H9 (cell line): ENCODE data around the gene AXIN2. TPM values are rescaled to one million over a fixed set of nuclear protein-coding genes. Genes with fewer than 3 reads are reported as not detected.

Source experiments
- DNase-seq: peaks from one replicate; pipeline ENCODE4 v3.0.0-alpha.2; 2017
- H2AFZ ChIP-seq: one replicate; pipeline ENCODE4 v1.6.1; 2013; ENCODE audit warnings: mild to moderate bottlenecking, low read length, control low read depth, moderate library complexity
- H2AK5ac ChIP-seq: 2 replicates; pipeline ENCODE4 v1.6.1; 2013; ENCODE audit warnings: low read length, control low read depth, mixed read lengths; ENCODE audit not compliant: insufficient read length
- H2BK120ac ChIP-seq: one replicate; pipeline ENCODE4 v1.6.1; 2013; ENCODE audit warnings: low read depth, mild to moderate bottlenecking, low read length, control low read depth, inconsistent platforms; ENCODE audit not compliant: poor library complexity, severe bottlenecking
- H2BK12ac ChIP-seq: 2 replicates; pipeline ENCODE4 v1.6.1; 2013; ENCODE audit warnings: low read length, control low read depth, mixed read lengths, low read depth; ENCODE audit not compliant: insufficient read length
- H2BK15ac ChIP-seq: 2 replicates; pipeline ENCODE4 v1.6.1; 2013; ENCODE audit warnings: low read depth, low read length, control low read depth
- H2BK20ac ChIP-seq: one replicate; pipeline ENCODE4 v1.6.1; 2013; ENCODE audit warnings: low read depth, mild to moderate bottlenecking, low read length, control low read depth, inconsistent platforms; ENCODE audit not compliant: poor library complexity, severe bottlenecking
- H2BK5ac ChIP-seq: 2 replicates; pipeline ENCODE4 v1.6.1; 2013; ENCODE audit warnings: low read length, control low read depth, mixed read lengths; ENCODE audit not compliant: insufficient read length
- H3K14ac ChIP-seq: 2 replicates; pipeline ENCODE4 v1.6.1; 2013; ENCODE audit warnings: low read length, control low read depth; ENCODE audit not compliant: insufficient read depth
- H3K18ac ChIP-seq: 2 replicates; pipeline ENCODE4 v1.6.1; 2013; ENCODE audit warnings: low read depth, mild to moderate bottlenecking, mixed read lengths, low read length, control low read depth; ENCODE audit not compliant: insufficient read length
- H3K23ac ChIP-seq: 2 replicates; pipeline ENCODE4 v1.6.1; 2013; ENCODE audit warnings: low read length, control low read depth, mixed read lengths, low read depth; ENCODE audit not compliant: insufficient read length
- H3K23me2 ChIP-seq: 2 replicates; pipeline ENCODE4 v1.6.1; 2013; ENCODE audit warnings: low read depth, mild to moderate bottlenecking, mixed read lengths, low read length, control low read depth; ENCODE audit not compliant: insufficient read length, poor library complexity, severe bottlenecking
- H3K27ac ChIP-seq: 2 replicates; pipeline ENCODE4 v1.5.1; 2013; ENCODE audit warnings: low read length, control low read depth, mixed read lengths, low read depth; ENCODE audit not compliant: insufficient read length
- H3K27me3 ChIP-seq: 2 replicates; pipeline ENCODE4 v1.6.1; 2013; ENCODE audit warnings: low read length, control low read depth, inconsistent platforms; ENCODE audit not compliant: insufficient read depth
- H3K4ac ChIP-seq: 2 replicates; pipeline ENCODE4 v1.6.1; 2013; ENCODE audit warnings: low read depth, mild to moderate bottlenecking, control low read depth, inconsistent platforms, low read length, moderate library complexity
- H3K4me1 ChIP-seq: 2 replicates; pipeline ENCODE4 v1.6.1; 2013; ENCODE audit warnings: low read length, control low read depth, inconsistent platforms; ENCODE audit not compliant: insufficient read depth
- H3K4me2 ChIP-seq: 2 replicates; pipeline ENCODE4 v1.6.1; 2013; ENCODE audit warnings: low read length, control low read depth, mixed read lengths; ENCODE audit not compliant: insufficient read length, insufficient read depth
- H3K56ac ChIP-seq: 2 replicates; pipeline ENCODE4 v1.6.1; 2013; ENCODE audit warnings: low read depth, mild to moderate bottlenecking, mixed read lengths, low read length, control low read depth; ENCODE audit not compliant: insufficient read length
- H3K79me1 ChIP-seq: 2 replicates; pipeline ENCODE4 v1.6.1; 2013; ENCODE audit warnings: low read depth, mild to moderate bottlenecking, moderate library complexity, low read length, control low read depth, inconsistent platforms; ENCODE audit not compliant: insufficient read depth, poor library complexity, severe bottlenecking
- H3K79me2 ChIP-seq: 2 replicates; pipeline ENCODE4 v1.6.1; 2013; ENCODE audit warnings: low read length, control low read depth, inconsistent platforms; ENCODE audit not compliant: insufficient read depth
- H3K9ac ChIP-seq: 2 replicates; pipeline ENCODE4 v1.6.1; 2013; ENCODE audit warnings: low read length, control low read depth, mixed read lengths; ENCODE audit not compliant: insufficient read length; ENCODE audit errors: extremely low read depth
- H3K9me3 ChIP-seq: one replicate; pipeline ENCODE4 v1.6.1; 2013; ENCODE audit warnings: low read depth, low read length, inconsistent platforms; ENCODE audit not compliant: control insufficient read depth
- H3T11ph ChIP-seq: one replicate; pipeline ENCODE4 v1.6.1; 2013; ENCODE audit warnings: mild to moderate bottlenecking, low read length, control low read depth, inconsistent platforms
- H4K20me1 ChIP-seq: one replicate; pipeline ENCODE4 v1.6.1; 2013; ENCODE audit not compliant: control insufficient read depth, insufficient read length, insufficient read depth
- H4K5ac ChIP-seq: 2 replicates; pipeline ENCODE4 v1.6.1; 2013; ENCODE audit warnings: low read depth, mild to moderate bottlenecking, mixed read lengths, low read length, control low read depth; ENCODE audit not compliant: insufficient read length
- H4K8ac ChIP-seq: replicated peaks from 2 replicates; pipeline ENCODE4 v1.6.1; 2013; ENCODE audit warnings: low read length, control low read depth, mixed read lengths, low read depth; ENCODE audit not compliant: insufficient read length
- H4K91ac ChIP-seq: 2 replicates; pipeline ENCODE4 v1.6.1; 2013; ENCODE audit warnings: low read depth, mild to moderate bottlenecking, moderate library complexity, mixed read lengths, low read length, control low read depth; ENCODE audit not compliant: insufficient read length
- H3K27ac Mint-ChIP-seq, 3 experiments: 2 replicates in 2 of 3; 3 replicates in 1 of 3; pipeline ENCODE4 v1.8.0; 2020 to 2021; ENCODE audit warnings: mixed read lengths in 3 of 3, mild to moderate bottlenecking in 1 of 3, moderate library complexity in 1 of 3
- H3K27me3 Mint-ChIP-seq: 2 replicates; pipeline ENCODE4 v1.8.0; 2021; ENCODE audit warnings: low read depth, mild to moderate bottlenecking, moderate library complexity, mixed read lengths
- H3K36me3 Mint-ChIP-seq, 3 experiments: 2 replicates in 2 of 3; 3 replicates in 1 of 3; pipeline ENCODE4 v1.8.0; 2020 to 2021; ENCODE audit warnings: low read depth in 3 of 3, mixed read lengths in 3 of 3; ENCODE audit not compliant: insufficient read depth in 1 of 3
- H3K4me1 Mint-ChIP-seq, 2 experiments: 2 replicates each; pipeline ENCODE4 v1.8.0; 2020; ENCODE audit warnings: mixed read lengths in 2 of 2
- H3K4me3 Mint-ChIP-seq, 2 experiments: 2 replicates in 1 of 2; 3 replicates in 1 of 2; pipeline ENCODE4 v1.8.0; 2020 to 2021; ENCODE audit warnings: mild to moderate bottlenecking in 2 of 2, mixed read lengths in 2 of 2, moderate library complexity in 1 of 2
- H3K9me3 Mint-ChIP-seq, 2 experiments: 2 replicates in 1 of 2; 3 replicates in 1 of 2; pipeline ENCODE4 v1.8.0; 2020; ENCODE audit warnings: mild to moderate bottlenecking in 2 of 2, mixed read lengths in 2 of 2, moderate library complexity in 1 of 2
- CTCF ChIP-seq: fragments of 200-600 bp; sonication (generic); conservative IDR thresholded peaks from 3 replicates; pipeline ENCODE4 v1.8.0; 2021; ENCODE audit warnings: antibody characterized with exemption, mild to moderate bottlenecking
- WGBS: extraction: QIAGEN DNeasy Blood & Tissue Kit; methylation state at CpG from one replicate; pipeline ENCODE4 v1.1.7; 2013; ENCODE audit warnings: missing lambda C conversion rate, low lambda C conversion rate, mixed read lengths; ENCODE audit not compliant: insufficient read length; ENCODE audit errors: extremely low coverage; 5-methylcytosine and 5-hydroxymethylcytosine counted together
- total RNA-seq: library from RNA; stranded (reverse); gene quantifications from 2 replicates; pipeline ENCODE4 v1.2.1, GENCODE V29; 2021

AXIN2 gene
- total RNA-seq, 1 experiment from 2014 or later, result 35.0 TPM

DNA sequence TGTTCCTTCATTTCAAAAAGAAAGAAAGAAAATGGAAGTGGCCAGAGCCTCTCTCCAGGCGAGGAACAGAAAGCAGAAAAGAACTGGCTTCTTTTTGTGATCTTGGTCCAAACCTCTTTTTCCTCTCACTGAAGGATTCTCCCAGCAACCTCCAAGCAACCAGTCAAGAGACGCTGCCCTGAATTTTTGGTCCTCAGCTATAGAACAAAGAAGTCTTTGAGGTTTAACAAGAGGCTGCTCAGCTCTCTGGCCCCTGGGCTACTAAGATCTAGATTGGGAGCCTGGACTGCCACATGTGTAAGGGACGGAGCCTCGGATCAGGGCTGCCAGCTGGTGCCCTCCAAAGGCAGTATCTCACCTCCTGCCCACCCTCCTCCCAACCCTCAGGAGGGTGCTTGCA, 62.6 kb downstream of the AXIN2 start:
- H3K79me2 ChIP-seq, result no peaks in the 10 kb centered on the region
- Mint-ChIP-seq H3K4me3 (no peak overlapping the region), H3K4me1 (peaks cover 28 to 44% of the 10 kb centered on the region in 2 experiments), H3K36me3 (no peaks in the 10 kb centered on the region; a peak in 1 of 7 replicates), H3K27me3 (peaks cover 1% of the 10 kb centered on the region; the same call in 1 of the 2 replicates), H3K27ac (no peak overlapping the region; a peak in 1 of 7 replicates), H3K9me3 (no peaks in the 10 kb centered on the region)
- no peak overlapping the region for H2BK120ac ChIP-seq
- H2AFZ ChIP-seq, result no peak overlapping the region
- no peak overlapping the region for H3K4me2 ChIP-seq
- no peak overlapping the region for H3K56ac ChIP-seq
- TF ChIP-seq CTCF, result no peak
- no peak overlapping the region for H3K9ac ChIP-seq
- H3K23me2 ChIP-seq, result peaks cover 2% of the 10 kb centered on the region
- H2BK5ac ChIP-seq, result no peak overlapping the region
- no peaks in the 10 kb centered on the region for H3K27me3 ChIP-seq
- H2BK15ac ChIP-seq, result no peak overlapping the region
- no peaks in the 10 kb centered on the region for H4K20me1 ChIP-seq
- H3K23ac ChIP-seq, result no peak overlapping the region
- no peak overlapping the region for H4K91ac ChIP-seq
- no peak overlapping the region for H2AK5ac ChIP-seq
- no peaks in the 10 kb centered on the region for H3K9me3 ChIP-seq
- H3K14ac ChIP-seq, result no peak overlapping the region
- DNase-seq, result no peak
- H2BK20ac ChIP-seq, result no peak overlapping the region
- H3K4me1 ChIP-seq, result no peaks in the 10 kb centered on the region; the same call in 1 of the 2 replicates
- no peak overlapping the region for H4K5ac ChIP-seq
- H3K79me1 ChIP-seq, result no peaks in the 10 kb centered on the region
- H3T11ph ChIP-seq, result no peak overlapping the region
- no peak overlapping the region for H2BK12ac ChIP-seq
- no peak overlapping the region for H3K4ac ChIP-seq
- no CpG with 5 or more reads among the region's 4 CpGs for WGBS
- H3K18ac ChIP-seq, result no peak overlapping the region
- no peak overlapping the region for H3K27ac ChIP-seq
- no peak overlapping the region for H4K8ac ChIP-seq
